TTC549 (cell line): ENCODE data around the gene NTM.

ENCODE experiments used
- FAIRE-seq: peaks from 2 replicates; lab custom pipeline; 2012; peaks lifted over from hg19 to GRCh38; lab: Jason Lieb, UNC

NTM gene

DNA sequence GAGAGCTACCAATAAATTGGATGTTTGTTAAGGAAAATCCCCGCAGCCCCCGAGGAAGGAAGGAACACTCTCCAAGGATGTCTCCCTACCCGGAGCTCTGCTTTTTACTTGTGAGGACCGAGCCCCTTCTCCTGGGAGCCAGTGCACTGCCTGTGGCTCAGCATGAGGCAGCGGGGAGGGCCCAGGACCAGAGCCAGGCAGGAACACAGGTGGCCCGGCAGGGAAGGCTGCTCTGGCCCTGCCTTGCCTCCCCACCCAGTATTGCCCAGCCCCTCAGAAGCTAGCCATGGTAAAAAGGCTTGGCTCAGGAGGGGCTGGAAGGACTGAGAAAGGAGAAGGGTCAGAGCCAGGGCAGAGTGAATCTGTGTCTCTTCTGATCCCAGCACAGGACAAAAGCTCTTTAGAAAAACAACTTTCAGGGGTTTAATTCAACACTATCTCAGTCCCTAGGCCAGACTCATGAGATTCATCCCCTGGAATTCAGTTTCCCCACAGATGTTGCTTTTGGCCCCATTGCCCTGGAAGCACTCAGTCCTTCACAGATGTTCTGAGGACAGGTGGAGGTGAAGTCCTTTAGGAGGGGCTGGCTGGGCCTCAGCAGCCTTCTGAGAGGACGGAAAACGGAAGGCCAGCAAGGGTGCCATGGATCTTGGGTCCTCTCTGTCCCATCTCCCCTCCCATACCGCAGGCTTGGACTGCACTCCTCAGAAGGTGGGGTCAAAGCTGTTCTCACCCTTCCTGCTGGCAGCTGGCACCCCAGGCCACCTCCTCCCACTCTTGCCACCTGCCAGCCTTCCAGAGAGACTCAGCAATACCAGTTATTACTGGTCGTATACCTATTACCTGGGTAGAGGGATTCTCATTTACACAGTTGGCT is 318.9 kb downstream of the NTM start:
- FAIRE-seq = no peak

DNA sequence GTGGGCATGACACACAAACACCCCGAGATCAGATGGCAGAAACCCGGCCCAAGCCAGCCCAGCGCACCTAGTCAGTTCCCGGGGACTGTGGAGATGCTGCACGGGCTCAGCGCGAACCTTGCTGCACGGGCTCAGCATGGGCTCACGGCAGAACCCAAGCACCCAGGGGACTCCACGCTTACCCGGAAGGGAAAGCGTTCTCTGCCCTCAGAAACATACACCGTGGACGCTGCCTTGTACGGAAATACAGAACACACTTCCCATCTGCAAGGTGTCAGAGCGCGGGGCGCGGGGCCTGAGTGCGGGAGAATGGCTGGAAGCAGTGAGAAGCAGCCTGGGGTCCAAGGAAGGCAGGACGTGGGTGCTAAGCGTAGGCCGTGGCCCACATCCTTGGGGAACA is 319.9 kb downstream of the NTM start:
- FAIRE-seq = no peak

DNA sequence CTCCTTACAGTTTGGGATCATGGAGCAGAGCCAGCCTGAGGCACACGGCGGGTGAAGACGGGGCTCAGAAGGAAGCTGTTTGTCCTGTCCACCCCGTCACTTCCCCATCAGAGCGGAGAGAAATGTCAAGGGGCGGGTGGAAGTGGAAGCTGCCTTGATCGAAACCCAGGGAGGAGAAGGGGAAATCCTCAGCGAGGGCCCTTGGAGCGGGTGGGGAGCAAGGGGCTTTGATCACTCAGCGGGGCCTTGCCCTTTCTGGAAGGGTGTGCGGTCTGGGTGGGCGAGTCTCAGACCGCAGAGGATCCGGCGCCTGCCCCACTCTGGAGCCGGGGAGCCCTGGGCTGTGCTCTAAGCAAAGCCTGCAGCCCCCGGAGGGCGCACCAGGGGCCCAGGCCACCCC is 320.4 kb downstream of the NTM start:
- no peak for FAIRE-seq

DNA sequence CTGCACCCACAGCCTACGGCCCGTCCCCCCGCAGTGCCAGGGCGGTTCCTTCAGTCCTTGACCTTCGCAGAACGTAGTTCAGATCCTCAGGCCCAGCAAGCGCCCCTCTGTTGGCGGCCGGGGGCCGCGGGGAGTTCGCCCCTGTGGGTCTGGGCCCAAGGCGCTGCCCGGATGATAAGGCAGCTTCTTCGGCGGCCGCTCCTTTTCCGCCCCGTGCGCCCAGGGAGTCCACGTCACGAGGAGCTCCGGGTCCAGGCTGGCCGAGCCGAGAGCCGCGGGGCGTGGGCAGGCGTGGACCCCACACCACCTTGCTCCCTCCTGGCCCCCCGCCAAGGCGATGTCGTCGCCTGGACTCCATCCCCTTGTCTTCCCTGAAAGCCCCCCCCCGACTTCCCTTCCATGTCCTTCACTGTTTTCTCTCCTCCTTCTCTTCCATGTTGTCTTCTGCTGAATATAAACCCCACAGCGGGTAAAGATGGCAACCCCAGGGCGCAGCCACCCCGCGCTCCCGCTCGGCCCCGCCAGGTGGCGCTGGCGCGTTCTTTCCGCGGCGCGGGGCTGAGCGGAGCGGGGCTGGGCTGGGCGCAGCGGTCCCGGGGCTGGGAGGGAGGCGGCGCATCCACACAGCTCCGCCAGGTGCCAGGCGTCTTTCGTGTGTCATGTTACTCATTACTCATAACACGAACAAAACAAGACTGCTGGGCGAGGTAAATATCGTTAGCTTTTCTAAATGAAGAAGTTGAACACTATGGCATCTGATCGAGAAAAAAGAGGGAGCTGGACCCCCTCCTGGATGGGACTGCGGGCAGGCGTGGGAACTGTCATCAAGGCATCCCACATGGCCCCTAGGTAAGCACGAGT is 321.0 kb downstream of the NTM start:
- FAIRE-seq = no peak

DNA sequence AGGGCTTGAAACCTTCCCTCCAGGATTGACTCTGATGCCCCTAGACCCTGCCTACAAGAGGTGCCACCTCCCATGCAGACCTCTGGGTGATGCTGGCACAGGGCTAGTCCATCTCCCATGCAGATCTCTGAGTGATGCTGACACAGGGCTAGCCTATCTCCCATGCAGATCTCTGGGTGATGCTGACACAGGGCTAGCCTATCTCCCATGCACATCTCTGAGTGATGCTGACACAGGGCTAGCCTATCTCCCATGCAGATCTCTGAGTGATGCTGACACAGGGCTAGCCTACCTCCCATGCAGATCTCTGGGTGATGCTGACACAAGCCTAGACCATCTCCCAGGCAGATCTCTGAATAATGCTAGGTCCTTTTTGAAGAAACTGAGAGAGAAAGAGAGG is 321.7 kb downstream of the NTM start:
- FAIRE-seq = no peak

DNA sequence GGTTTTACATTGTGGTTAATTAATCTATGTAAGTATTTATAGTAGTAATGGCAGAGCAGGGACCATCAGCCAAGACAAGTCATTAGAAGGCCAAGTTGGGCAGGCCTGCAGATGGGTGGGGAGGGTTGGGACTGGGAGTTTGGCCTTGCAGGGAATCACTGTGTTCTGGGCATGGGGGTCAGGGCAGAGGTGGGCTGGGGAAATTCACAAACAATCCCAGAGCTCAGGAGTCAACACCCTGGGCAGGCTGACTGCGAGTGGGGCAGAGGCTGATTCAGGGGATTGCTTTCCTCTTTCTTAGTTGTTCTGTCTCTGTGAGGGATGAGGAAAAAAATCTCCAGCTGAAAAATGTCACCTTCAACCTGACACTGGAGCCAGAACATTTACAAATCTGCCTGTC is 322.5 kb downstream of the NTM start:
- no peak for FAIRE-seq

DNA sequence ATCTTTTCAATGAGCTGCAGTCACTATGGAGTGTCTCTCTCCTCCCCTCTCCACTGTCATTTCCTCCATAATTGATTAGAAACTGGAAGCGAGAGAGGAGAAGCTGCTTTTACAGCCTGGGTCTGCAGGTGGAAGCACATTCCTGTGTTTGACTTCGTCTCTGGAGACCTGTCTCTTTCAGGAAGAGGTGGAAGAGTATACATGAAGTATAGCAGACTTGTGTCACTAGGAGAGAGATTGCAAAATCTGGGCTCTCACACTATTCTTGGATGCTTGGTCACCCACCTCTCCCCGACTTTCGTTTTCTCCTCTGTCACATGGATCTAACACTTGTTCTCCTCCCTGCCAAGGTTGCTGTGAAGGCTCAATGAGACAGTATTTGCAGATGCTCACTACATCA is 323.3 kb downstream of the NTM start:
- no peak for FAIRE-seq

DNA sequence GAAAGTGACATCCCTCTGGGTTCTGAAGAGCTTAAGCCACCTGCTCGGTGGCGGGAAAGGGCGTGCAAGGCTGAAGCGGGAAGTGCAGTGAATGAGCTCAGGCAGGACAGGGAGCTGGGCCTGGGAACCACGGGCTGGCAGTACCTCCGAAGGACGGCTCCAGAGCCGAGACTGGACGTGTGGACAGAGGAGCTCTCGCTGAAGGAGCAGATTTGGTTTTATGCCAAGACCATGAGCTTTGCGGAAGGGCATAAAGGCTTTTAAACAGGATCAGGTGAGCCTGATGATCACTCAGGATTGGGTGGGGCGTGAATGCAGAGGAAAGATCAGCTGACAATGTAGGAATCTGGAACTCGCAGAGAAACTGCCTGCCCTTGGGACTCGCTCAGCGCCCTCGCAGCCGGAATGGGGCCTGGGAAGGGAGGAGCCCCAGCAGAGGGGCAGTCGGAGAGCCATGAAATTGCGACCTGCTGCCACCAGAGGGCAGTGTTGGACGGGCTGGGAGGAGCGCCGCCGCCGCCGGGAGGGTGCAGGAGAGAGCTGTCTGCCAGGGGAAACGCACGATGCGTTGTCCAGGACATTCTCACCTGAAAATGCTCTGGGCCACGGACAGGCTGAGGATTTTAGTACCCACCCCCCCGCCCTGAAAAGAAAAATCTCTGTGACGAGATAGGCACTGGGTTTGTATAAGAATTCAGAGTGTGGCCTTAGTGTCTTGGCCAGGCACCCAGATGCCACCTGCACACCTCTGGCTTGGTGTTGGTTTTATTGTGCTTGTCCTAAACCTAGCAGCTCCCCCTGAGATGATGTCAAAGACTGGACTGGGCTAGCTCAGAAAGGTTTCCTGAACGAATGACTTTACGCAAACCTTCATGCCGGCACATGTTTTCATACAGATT is 324.4 kb downstream of the NTM start:
- FAIRE-seq = no peak

DNA sequence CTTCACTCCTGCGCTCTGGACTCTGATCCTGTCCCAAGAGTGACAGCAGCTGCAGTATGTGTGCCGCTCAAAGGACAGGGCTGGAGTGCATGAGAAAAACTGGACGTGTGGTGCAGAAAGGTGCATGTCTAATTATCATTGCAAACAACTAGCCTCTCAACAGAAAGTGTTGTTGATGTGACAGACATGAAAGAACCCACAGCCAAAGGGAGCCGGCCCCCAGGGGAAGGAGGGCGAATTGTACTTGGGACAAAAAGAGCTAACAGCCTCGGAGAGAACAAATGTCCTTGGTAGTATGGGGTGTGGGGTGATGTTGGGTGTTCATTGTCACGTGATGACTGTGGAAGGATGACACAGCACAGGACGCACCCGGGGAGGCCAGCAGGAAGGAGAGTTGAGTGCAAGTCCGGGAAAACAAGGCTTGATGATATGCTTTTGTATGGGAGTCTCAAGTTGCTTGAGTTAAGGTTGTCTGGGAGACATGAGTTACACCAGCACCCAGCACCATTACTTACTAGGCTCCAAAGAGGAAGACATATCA is 325.5 kb downstream of the NTM start:
- no peak for FAIRE-seq

DNA sequence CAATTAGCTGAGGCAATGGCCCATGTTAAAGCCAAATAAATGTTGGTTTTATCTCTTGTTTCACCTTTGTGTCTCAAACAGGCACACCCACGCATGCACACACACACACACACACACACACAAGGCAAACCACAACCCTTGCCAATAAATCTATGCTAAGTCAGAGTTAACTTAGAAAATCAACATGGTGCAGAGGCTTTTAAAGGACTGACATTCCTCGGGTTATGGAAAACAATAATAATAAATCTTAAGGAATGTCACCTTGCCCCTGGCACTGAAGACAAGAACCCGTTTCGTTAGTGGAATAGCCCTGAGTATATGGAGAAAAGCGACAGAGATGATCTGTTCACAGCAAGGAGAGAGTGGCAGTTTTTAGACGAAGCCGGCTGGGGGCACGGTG is 326.3 kb downstream of the NTM start:
- no peak for FAIRE-seq

DNA sequence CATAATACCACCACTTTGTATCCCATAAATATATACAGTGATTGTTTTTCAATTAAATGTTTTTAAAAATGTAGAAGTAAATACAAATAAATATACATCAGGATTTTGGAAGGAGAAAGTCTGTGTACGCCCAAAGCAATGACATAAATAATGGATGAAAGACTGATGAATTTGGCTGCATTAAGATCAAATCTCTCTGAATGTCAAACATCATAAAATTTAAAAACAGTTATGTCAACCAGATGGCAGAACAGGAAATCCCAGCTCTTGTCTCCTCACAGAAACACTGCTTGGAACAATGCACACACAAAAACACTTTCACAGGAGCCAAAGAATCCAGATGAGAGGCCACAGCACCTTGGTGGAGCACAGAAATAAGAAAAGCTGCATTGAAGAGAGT is 332.9 kb downstream of the NTM start:
- no peak for FAIRE-seq

DNA sequence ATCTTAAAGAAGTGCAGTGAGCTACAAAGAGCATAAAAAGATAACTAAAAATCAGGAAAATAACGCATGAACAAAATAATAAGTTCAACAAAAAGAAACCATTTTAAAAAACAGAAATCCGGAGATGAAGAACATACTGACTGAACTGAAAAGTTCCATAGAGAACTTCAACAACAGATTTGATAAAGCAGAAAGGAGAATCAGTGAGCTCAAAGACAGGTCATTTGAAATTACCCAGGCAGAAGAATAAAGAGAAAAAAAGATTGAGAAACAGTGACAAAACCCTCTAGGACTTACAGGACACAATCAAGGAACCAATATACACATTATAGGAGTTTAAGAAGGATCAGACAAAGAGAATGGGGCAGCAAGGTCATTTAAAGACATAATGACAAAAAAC is 334.3 kb downstream of the NTM start:
- FAIRE-seq = no peak

DNA sequence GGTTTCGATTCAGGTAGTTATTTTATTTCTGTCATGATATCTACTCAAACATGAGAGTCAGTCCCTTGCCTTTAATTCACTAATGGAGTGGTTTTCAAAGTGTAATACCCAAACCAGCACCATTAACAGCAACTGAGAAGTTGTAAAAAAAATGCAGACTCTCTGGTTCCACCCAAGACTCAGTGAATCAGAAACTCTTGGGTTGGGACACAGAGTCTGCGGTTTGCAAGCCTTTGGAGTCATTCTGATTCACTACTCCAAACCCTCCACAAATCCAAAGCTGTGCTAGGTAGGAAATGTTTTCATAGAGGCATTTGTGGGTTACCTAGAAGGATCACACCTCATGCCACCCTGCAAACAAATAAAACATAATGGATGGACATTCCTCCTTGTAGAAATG is 340.1 kb downstream of the NTM start:
- no peak for FAIRE-seq

DNA sequence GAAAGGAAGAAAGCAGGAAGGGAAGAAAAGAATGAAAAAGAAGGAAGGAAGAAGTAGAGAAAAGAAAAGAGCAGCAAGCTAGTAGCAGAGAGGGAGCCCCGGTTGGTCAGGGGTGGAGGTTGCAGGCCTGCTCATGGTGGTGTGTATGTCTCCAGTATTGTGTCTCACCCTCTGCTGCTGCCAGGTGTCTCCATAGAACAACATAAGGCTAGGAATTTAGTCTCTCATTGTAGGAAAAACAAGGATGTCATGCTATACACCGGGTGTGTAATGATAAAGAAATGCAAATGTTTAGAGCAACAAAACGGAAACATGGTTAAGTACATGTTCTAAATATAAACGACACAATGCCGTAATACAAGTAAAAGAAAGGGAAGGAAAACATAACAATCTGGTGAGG is 342.5 kb downstream of the NTM start:
- no peak for FAIRE-seq

DNA sequence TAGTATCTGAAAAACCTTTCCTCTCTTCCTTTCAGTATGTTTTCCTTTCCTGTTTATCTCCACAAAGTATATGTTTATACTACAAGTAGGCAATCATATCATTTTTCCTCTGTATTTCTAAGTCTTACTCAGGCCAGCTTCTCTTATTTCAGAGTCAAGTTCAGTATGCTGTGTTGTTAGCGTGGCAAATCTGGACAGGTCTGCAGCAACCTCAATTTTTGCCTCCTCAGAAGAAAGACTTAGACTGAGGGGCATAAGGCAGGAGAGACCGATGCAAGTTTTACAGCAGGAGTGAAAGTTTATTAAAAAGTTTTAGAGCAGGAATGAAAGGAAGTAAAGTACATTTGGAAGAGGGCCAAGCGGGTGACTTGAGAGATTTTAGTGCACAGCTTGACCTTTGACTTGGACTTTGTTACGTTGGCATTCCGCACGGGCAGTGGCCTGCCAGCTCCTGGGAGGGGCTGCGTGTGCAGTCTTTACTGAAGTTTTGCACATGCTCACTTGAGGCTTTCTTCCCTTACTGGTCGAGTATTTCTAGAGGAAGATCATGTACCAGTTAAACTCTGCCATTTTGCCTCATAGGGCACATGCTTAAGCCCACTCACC is 343.2 kb downstream of the NTM start:
- no peak for FAIRE-seq

DNA sequence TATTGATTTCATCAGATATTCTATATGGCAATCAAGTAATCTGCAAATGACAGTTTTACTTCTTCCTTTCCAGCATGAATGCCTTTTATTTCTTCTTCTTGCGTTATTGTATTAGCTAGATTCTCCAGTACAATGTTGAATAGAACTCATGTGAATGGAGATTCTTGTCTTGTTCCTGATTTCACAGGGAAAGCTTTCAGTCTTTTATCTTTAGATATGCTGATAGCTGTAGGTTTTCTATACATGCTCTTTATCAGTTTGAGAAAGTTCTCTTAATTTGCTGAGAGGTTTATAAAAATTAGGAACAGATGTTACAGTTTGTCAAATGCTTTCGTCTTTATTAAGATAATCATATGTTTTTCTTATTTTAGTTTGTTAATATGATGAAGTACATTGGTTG is 347.2 kb downstream of the NTM start:
- no peak for FAIRE-seq

DNA sequence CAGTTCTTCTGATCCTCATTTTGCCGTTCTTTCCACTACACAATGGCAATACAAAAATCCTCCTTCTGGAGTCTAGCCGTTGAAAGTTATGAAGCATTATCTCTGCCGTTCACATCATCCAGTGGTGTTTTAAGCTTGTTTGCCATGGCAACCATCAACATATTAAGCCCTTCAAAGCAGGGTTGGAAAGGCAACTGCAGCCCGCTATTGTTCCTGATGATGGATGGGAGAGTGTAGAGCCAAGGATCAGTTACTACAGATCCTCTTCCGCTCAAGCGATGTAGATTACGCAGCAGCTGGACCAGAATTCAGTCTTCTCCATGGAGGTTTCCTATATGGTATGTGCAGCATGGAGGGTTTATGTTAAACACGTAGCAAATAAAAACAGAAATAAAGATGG is 352.7 kb downstream of the NTM start:
- no peak for FAIRE-seq

DNA sequence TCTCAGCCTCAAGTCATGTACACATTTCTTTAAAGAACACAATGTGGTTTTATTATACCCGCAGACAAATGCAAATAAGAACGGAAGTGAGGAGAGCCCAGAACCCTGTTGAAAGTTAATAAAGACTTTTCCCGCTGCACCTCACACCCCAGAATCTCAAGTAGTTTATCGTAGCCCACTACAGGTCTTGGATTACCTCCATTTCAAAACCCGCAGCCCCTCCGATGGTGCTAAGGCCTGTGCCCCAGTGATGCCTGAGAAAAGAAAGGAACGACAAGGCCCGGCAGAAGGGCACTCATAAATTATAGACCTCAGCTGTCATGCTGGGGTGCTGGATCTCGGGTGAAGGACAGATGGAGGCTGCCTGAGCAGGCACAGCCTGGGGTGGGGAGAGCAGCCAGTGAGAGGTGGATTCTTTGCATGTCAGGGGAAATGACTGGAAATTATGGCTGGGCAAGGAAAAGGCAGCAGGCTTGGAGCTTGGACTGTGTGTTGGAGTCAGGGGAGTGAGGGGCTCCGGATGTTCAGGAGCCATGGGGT is 354.1 kb downstream of the NTM start:
- FAIRE-seq = no peak

DNA sequence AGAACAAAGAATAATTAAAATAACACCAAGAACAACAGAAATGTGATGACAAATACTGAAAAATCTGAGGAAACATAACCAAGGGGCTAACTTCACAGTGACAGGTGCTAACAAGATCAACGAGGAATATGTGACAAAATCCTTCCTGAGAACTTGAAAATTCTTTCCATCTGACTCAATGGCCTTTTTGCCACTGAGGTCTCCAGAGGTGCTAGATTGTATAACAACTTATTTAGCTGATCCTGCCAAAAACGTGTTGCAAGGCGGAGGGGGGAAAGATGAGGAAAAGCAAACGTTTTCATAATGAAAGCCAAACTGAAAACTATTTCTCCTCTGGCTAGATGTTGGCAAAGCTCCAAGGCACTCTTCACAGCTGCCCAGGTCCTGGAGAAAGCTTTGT is 364.5 kb downstream of the NTM start:
- no peak for FAIRE-seq

DNA sequence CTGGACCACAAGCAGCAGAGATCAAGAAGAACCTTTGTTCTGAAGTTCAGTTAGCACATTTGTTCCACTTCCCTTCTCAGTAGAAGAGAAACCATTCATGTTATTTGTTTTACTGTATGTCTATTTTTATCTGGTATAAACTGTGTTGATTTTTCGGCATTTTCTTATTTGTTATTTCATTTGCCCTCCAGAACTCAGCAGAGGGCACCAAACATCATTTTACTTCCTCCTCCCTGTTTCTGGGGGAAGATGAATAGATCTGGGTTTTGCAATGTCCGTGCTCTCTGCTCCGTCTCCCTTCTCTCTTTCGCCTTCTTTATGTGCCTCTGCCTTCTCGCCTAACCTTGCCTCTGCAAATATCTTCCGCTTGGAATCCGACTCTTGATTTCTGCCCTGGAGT is 366.9 kb downstream of the NTM start:
- no peak for FAIRE-seq

DNA sequence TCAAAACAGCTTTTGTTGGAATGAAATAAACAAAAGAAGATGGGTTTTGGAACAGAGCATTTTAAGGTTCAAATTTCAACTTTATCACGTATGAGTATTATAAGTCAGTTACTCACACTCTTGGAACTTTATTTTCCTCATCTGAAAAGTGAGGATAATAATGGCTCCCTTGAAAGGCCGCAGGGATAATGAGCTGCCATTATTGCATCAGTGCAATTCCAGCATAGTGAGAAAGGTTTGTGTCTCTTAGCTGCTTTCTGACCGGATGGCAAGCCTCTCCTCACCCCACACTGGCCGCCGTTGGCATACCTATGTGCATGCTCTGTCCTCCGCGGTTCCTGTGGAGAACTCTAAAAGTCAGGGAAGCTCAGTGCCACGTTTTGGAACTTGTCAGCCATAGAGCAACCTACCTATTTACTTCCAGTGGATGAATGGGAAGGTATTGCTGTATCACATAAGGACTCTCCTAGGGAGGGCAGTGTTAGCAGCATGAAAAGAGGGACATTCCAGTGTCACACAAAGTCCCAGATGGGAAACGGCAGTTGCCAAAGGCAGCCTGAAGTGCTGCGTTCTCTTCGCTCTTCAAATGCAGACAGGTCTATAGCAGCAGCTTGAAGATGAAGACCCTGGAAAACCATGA is 368.9 kb downstream of the NTM start:
- no peak for FAIRE-seq
